NCI-H1092 (cell line): ENCODE results near the gene ENO4.

Experiments used
- DNase-seq: peaks from one replicate; lab custom pipeline; 2025; lab: John Stamatoyannopoulos, UW

ENO4 gene

DNA sequence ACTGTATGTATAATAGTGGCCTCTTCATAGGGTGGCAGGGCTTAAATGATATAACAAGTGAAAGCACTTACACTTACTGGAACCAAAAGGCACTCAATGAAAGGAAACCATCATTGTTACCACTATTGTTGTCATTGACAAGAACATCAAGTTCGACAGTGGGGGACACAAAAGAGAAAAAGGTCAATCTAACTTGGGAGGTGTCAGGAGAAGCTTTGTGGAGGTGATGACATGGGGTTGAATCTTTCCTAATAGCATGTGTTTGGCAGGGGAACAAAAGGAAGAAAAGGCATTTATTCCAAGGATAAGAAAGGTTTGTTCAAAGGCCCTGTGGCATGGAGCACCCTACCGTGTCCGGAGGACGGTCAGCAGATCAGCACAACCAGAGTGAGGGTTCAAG lies 18.2 kb upstream of the ENO4 start:
- no peak for DNase-seq

DNA sequence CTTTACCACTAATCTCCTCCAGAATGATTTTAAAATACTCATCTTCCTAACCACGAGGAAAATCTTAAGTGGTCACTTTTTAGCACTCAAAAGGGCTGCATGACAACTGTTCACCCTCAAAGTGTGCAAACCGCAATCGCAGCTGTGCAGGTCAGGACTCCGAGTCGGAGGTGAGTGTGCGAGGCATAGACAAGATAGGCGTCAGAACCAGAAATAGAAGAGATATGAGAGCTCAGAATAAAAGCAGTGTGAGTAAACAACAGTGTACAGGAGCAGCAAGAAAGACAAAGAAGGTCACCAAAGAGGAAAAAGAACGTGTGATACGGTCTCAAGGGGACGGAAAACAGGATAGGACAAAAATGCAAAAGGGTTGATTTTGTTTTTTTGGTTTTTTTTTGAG lies 17.5 kb upstream of the ENO4 start:
- no peak for DNase-seq

GRCh38 chr10:116833986-116834985 lies 15.0 kb upstream of the ENO4 start:
- no peak for DNase-seq

GRCh38 chr10:116835658-116836057 lies 13.6 kb upstream of the ENO4 start:
- no peak for DNase-seq

GRCh38 chr10:116836083-116836482 lies 13.2 kb upstream of the ENO4 start:
- peak; percentile 52 for DNase-seq

DNA sequence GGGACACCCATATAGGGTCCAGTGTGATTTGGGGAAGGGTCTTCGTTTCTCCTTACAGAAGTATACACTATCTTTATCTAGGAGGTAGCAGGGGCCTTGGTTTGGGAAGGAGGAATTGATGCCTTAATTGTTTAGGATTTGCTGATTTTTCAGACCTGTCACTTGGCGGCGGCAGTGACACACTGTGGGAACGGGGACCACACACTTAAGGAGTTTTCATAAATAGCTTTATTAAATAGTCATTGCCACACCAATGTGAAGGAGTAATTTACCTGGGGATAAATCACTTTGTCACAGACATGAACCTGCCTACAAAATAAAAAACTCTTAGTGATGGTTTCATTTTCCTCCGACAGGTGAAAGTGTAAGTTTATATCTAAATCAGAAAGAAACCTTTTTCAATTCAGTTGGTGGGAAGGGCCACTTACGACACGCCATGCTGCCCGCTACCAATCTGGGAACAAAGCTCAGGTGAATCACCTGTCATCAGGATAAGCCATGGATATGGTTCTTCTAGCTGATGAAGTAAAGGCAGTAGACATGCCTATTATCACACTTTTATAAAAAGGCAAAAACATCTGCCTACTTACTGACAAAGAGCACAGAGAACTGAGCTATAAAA lies 12.3 kb upstream of the ENO4 start:
- DNase-seq: no peak

- no peak for DNase-seq
These were observed 11.1 kb upstream of the ENO4 start for GRCh38 chr10:116838143-116838725.

DNA sequence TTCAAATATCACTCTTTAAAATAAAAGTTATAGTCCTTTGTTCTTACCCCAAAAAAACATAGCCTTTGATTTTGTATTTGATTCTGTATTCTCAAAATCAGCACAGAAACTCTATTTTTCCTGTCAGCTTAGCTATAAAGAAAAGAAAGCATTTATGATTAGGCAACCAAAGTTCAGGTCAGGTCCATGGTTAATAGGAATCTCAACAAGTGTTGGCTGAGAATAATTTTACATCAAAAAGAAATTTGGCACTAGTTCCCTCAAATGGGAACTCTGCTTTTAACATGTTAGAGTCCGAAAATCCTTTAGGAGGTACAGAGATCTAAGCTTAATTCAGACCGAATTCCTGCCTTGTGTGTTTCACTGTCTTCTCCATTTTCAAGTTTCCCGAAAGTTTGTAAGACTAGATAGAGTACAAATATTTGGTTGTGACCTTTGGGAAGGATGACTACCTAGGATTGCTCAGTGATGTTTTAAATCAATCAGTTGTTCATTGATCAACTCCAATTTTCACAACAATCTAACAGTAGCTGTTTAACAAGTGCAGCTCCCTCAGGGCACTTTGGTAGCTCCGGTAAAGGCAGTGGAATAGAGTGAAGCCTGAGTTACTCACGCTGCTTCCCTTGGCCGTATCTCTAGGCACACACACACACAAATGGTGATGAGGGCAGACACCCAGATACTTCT lies 8.8 kb upstream of the ENO4 start:
- no peak for DNase-seq

- DNase-seq: no peak
These were observed 3.5 kb upstream of the ENO4 start for GRCh38 chr10:116845823-116846222.

GRCh38 chr10:116848032-116848943 lies 1.0 kb upstream of the ENO4 start:
- DNase-seq: no peak

- DNase-seq: no peak
These were observed 403 bp upstream of the ENO4 start for GRCh38 chr10:116848944-116849247.

GRCh38 chr10:116850058-116850611 lies 836 bp downstream of the ENO4 start:
- no peak for DNase-seq

DNA sequence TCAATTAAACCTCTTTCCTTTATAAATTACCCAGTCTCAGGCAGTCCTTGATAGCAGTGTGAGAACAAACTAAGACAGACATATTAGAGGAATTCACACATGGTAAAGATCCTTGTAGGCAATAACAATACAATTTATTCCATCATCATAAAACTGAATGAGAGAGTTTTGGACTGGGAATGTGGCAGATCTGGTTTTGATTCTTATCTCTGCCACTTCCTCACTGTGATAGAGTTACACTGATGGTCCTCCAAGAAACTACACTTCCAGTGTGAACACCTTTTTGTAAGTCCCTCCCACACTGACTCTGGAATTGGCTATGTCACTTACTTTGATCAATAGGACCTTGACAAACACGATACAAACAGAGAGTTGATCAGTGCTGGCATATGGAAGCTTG lies 2.9 kb downstream of the ENO4 start:
- DNase-seq: no peak

DNA sequence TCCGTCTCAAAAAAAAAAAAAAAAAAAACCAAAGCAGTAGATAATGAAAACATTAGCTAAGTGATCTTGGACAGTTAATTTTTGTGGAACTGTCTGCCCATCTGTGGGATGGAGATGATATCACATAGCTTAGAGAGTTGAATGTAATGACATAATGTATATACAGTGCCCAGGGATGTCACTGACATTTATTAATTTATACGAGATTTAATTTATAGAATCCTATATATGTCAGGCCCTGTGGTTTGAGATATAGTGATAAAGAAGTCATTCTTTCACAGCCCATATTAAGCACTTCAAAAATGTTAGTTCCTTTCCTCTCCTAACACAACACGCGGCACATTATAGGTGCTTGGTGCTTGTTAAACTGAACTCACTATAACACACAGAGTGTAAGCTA lies 4.0 kb downstream of the ENO4 start:
- DNase-seq: no peak

- no peak for DNase-seq
These were observed 4.4 kb downstream of the ENO4 start for GRCh38 chr10:116853701-116854100.

DNA sequence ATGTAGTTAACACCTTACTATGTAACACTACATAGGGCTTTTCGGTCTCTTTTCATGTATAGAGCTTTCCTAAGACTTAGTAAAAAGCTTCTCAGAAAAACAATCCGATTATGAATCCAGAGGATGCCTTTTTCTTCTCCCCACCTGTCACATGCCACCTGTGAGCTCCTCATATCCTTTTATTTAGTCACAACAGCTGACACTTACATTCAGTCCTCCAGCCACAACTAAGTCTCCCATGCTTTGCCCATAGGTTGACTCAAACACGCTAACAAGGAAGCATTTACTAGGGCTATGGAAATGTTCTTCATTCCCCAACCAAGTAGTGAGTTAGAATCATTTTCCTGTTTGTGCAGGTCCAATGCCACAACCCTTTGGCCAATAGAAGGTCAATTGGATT lies 7.9 kb downstream of the ENO4 start:
- no peak for DNase-seq

- DNase-seq: no peak
These were observed 12.5 kb downstream of the ENO4 start for GRCh38 chr10:116861796-116862195.

- no peak for DNase-seq
These were observed 15.1 kb downstream of the ENO4 start for GRCh38 chr10:116864436-116864835.

- no peak for DNase-seq
These were observed 16.8 kb downstream of the ENO4 start for GRCh38 chr10:116866066-116866465.

GRCh38 chr10:116866987-116867595 lies 17.8 kb downstream of the ENO4 start:
- no peak for DNase-seq

DNA sequence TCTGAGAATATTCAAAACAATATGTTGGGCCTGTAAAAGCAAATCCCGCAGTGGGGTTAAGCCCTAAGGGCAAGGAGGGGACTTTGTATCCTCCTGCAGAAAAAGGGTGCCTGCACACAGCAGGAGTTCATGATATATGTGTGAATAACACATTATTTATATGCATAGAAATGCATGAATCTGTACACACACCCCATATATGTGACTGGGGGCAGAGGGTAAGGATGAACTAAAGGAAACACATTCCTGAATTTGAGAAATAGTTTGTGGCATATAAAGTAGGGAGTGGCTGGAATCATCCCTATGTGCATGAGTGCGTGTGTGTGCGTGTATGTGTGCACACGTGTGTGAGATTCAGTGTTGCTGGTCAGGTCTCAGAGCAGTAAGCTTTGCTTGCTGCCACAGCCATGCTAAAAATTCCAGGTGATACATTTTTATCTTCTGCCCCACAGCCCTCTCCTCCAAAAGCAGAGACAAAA lies 18.9 kb downstream of the ENO4 start:
- DNase-seq: no peak
